HEK293T (cell line): Measurements from ENCODE around the gene ARHGAP42.

Experiments
- ARNT ChIP-seq: fragments of 450-650 bp; IDR thresholded peaks from 2 replicates; pipeline ENCODE4 v1.6.1; 2017; ENCODE audit warnings: mild to moderate bottlenecking
- BHLHE40 ChIP-seq: fragments of 450-650 bp; IDR thresholded peaks from 2 replicates; pipeline ENCODE4 v1.6.1; 2016; ENCODE audit warnings: mild to moderate bottlenecking, moderate library complexity, borderline replicate concordance
- CTBP1 ChIP-seq: fragments of 450-650 bp; IDR thresholded peaks from 2 replicates; pipeline ENCODE4 v1.6.1; 2016; ENCODE audit warnings: borderline replicate concordance
- ELF4 ChIP-seq: fragments of 450-650 bp; IDR thresholded peaks from 2 replicates; pipeline ENCODE4 v1.6.1; 2017; ENCODE audit warnings: antibody characterized with exemption
- FOXA1 ChIP-seq: fragments of 450-650 bp; IDR thresholded peaks from 2 replicates; pipeline ENCODE4 v1.6.1; 2016; ENCODE audit warnings: mild to moderate bottlenecking
- FOXK2 ChIP-seq: fragments of 450-650 bp; IDR thresholded peaks from 2 replicates; pipeline ENCODE4 v1.6.1; 2016; ENCODE audit warnings: mild to moderate bottlenecking
- FOXM1 ChIP-seq: fragments of 450-650 bp; IDR thresholded peaks from 2 replicates; pipeline ENCODE4 v1.6.1; 2017; ENCODE audit warnings: mild to moderate bottlenecking, borderline replicate concordance
- LEF1 ChIP-seq: fragments of 450-650 bp; IDR thresholded peaks from 2 replicates; pipeline ENCODE4 v1.6.1; 2017; ENCODE audit warnings: mild to moderate bottlenecking, borderline replicate concordance
- NFRKB ChIP-seq: fragments of 450-650 bp; IDR thresholded peaks from 2 replicates; pipeline ENCODE4 v1.6.1; 2016; ENCODE audit warnings: mild to moderate bottlenecking, moderate library complexity
- SP1 ChIP-seq: fragments of 450-650 bp; IDR thresholded peaks from 2 replicates; pipeline ENCODE4 v1.6.1; 2017
- SUZ12 ChIP-seq: fragments of 450-650 bp; IDR thresholded peaks from 2 replicates; pipeline ENCODE4 v1.6.1; 2016; ENCODE audit warnings: mild to moderate bottlenecking
- TARDBP ChIP-seq: fragments of 450-650 bp; IDR thresholded peaks from 2 replicates; pipeline ENCODE4 v1.6.1; 2016
- ZNF384 ChIP-seq: fragments of 450-650 bp; IDR thresholded peaks from 2 replicates; pipeline ENCODE4 v1.6.1; 2016

GRCh38 chr11:100970283-100971164 lies 283.4 kb downstream of the ARHGAP42 start:
- TF ChIP-seq FOXK2: no peak
- no peak for TF ChIP-seq ELF4
- no peak for TF ChIP-seq NFRKB
- no peak for TF ChIP-seq BHLHE40
- TF ChIP-seq ARNT: no peak
- TF ChIP-seq TARDBP: no peak
- TF ChIP-seq CTBP1: no peak
- TF ChIP-seq SP1: no peak
- TF ChIP-seq FOXM1: no peak
- no peak for TF ChIP-seq LEF1
- no peak for TF ChIP-seq SUZ12
- TF ChIP-seq ZNF384: no peak
- no peak for TF ChIP-seq FOXA1
